ENCODE data around the gene ZNF70. TPM values are rescaled to one million over a fixed set of nuclear protein-coding genes. Genes with fewer than 3 reads are reported as not detected.

The ZNF70 gene
- total RNA-seq, 1 experiment from 2014 or later, result 5.4 TPM

- no peaks in the 10 kb centered on the region for H3K27me3 Mint-ChIP-seq (ENCODE audit: insufficient read depth, unreplicated experiment)
- Histone ChIP-seq H3K36me3 (ENCODE audit: control insufficient read depth, insufficient read depth, low read length) (peaks cover 1% of the 10 kb centered on the region), H3K4me3 (ENCODE audit: low read depth, low read length) (no peak within 1 kb of the TSS), H3K9me3 (no peaks in the 10 kb centered on the region), H3K27me3 (replicated peaks; ENCODE audit: control insufficient read depth, insufficient read depth, low read length) (no peaks in the 10 kb centered on the region), H3K4me1 (peaks cover 7% of the 10 kb centered on the region)
- H3K9me3 Mint-ChIP-seq (ENCODE audit: unreplicated experiment), result no peaks in the 10 kb centered on the region
- no peak within 1 kb of the TSS for H3K27ac Mint-ChIP-seq (ENCODE audit: unreplicated experiment)
- intact Hi-C loops (cut with micrococcal nuclease; ENCODE audit: unreplicated experiment), result no loop called here
- no peak for TF ChIP-seq CTCF (IDR thresholded peaks at IDR 0.05; ENCODE audit: insufficient read depth in 1 of 2, low read depth in 1 of 2, low read length in 1 of 2, severe bottlenecking in 1 of 2, unreplicated experiment in 1 of 2)
- DNase-seq, result no peak
- H3K4me1 Mint-ChIP-seq (ENCODE audit: low read depth, unreplicated experiment), result no peaks in the 10 kb centered on the region
- ChIA-PET CTCF (no interaction called here), POLR2A (interaction anchor here (0.5 to 0.6 kb wide), 2 partner anchors 12 to 151 kb away, joined by 3 to 4 read pairs; partner anchors contain the start of gene ZNF70)
- no TSS peak for BruUV-seq (replicated peaks)
- no peak within 1 kb of the TSS for H3K4me3 Mint-ChIP-seq (ENCODE audit: unreplicated experiment)
- peaks cover 11% of the 10 kb centered on the region for H3K36me3 Mint-ChIP-seq (ENCODE audit: insufficient read depth, unreplicated experiment)
Observed at GRCh38 chr22:23762842-23763578, 12.1 kb upstream of the ZNF70 start, which contains the start of gene C22orf15. TSS of gene C22orf15 (plus strand) at chr22:23762990. CDS start at chr22:23763307, 317 bp downstream.

DNA sequence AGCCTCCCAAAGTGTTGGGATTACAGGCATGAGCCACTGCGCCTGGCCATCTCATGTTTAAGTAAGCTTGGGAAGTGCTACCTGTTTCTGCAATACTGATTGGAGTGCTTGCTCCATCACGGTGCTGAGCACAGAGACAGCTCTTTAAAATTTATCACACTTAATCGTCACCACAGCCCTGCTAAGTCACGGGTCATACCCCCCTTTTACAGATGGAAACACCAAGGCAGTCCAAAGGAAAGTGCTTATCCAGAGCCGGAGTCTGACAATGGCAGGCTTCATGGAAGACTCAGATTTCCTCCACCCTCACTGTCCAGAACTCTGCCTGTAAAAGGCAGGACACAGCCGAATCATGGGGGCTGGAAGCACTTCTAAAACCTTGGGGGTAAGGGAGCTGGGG is 9.1 kb upstream of the ZNF70 start:
- H3K36me3 ChIP-seq (ENCODE audit: control insufficient read depth, insufficient read depth, low read length), result no peaks in the 10 kb centered on the region
- Mint-ChIP-seq H3K9me3 (ENCODE audit: unreplicated experiment) (no peaks in the 10 kb centered on the region), H3K4me1 (ENCODE audit: low read depth, unreplicated experiment) (no peaks in the 10 kb centered on the region), H3K36me3 (ENCODE audit: insufficient read depth, unreplicated experiment) (peaks cover 5% of the 10 kb centered on the region), H3K27ac (ENCODE audit: unreplicated experiment) (no peak overlapping the region), H3K27me3 (ENCODE audit: insufficient read depth, unreplicated experiment) (no peaks in the 10 kb centered on the region), H3K4me3 (ENCODE audit: unreplicated experiment) (no peak overlapping the region)
- H3K9me3 ChIP-seq, result no peaks in the 10 kb centered on the region
- ChIA-PET CTCF (no interaction called here), POLR2A (no interaction called here)
- BruUV-seq (replicated peaks), result no TSS peak
- intact Hi-C loops (cut with micrococcal nuclease; ENCODE audit: unreplicated experiment), result no loop called here
- no peak for DNase-seq
- no peak overlapping the region for H3K4me3 ChIP-seq (ENCODE audit: low read depth, low read length)
- H3K4me1 ChIP-seq, result no peaks in the 10 kb centered on the region
- H3K27me3 ChIP-seq (replicated peaks; ENCODE audit: control insufficient read depth, insufficient read depth, low read length), result no peaks in the 10 kb centered on the region
- TF ChIP-seq CTCF (IDR thresholded peaks at IDR 0.05; ENCODE audit: insufficient read depth in 1 of 2, low read depth in 1 of 2, low read length in 1 of 2, severe bottlenecking in 1 of 2, unreplicated experiment in 1 of 2), result no peak

DNA sequence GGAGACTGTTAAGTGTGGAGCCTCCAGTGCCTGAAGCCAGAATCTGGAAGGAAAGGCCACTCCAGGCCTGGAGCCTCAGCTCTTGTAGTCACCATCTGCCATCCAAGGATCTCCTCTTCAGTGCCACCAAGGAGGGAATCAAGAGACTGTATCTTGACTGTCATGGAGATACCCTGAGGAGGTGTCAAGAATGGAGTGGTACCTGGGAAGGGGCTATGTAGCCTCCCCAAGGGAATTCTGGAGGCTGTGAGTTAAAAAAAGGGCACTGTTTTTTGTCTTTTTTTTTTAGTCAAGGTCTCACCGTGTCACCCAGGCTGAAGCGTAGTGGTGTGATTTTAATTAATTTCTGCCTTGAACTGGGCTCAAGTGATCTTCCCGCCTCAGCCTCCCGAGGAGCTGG is 8.7 kb upstream of the ZNF70 start:
- intact Hi-C loops (cut with micrococcal nuclease; ENCODE audit: unreplicated experiment), result no loop called here
- Histone ChIP-seq H3K9me3 (no peaks in the 10 kb centered on the region), H3K36me3 (ENCODE audit: control insufficient read depth, insufficient read depth, low read length) (no peaks in the 10 kb centered on the region), H3K4me3 (ENCODE audit: low read depth, low read length) (no peak overlapping the region), H3K4me1 (no peaks in the 10 kb centered on the region), H3K27me3 (replicated peaks; ENCODE audit: control insufficient read depth, insufficient read depth, low read length) (no peaks in the 10 kb centered on the region)
- Mint-ChIP-seq H3K4me1 (ENCODE audit: low read depth, unreplicated experiment) (no peaks in the 10 kb centered on the region), H3K27me3 (ENCODE audit: insufficient read depth, unreplicated experiment) (no peaks in the 10 kb centered on the region), H3K36me3 (ENCODE audit: insufficient read depth, unreplicated experiment) (peaks cover under 1% of the 10 kb centered on the region), H3K4me3 (ENCODE audit: unreplicated experiment) (no peak overlapping the region), H3K27ac (ENCODE audit: unreplicated experiment) (no peak overlapping the region), H3K9me3 (ENCODE audit: unreplicated experiment) (no peaks in the 10 kb centered on the region)
- ChIA-PET POLR2A (no interaction called here), CTCF (no interaction called here)
- DNase-seq, result no peak
- BruUV-seq (replicated peaks), result no TSS peak
- no peak for TF ChIP-seq CTCF (IDR thresholded peaks at IDR 0.05; ENCODE audit: insufficient read depth in 1 of 2, low read depth in 1 of 2, low read length in 1 of 2, severe bottlenecking in 1 of 2, unreplicated experiment in 1 of 2)

Measured in Caco-2 (cell line).